ENCODE measurements around the gene ADCY4. TPM values are rescaled to one million over a fixed set of nuclear protein-coding genes. Genes with fewer than 3 reads are reported as not detected.

Gene ADCY4
- total and polyA plus RNA-seq, 2 of the 13 experiments (the other 11 are each of a cell fraction or from before 2014, with no cell fraction given): 0.03 TPM; not detected in 1

- TF ChIP-seq, protein P1, sequence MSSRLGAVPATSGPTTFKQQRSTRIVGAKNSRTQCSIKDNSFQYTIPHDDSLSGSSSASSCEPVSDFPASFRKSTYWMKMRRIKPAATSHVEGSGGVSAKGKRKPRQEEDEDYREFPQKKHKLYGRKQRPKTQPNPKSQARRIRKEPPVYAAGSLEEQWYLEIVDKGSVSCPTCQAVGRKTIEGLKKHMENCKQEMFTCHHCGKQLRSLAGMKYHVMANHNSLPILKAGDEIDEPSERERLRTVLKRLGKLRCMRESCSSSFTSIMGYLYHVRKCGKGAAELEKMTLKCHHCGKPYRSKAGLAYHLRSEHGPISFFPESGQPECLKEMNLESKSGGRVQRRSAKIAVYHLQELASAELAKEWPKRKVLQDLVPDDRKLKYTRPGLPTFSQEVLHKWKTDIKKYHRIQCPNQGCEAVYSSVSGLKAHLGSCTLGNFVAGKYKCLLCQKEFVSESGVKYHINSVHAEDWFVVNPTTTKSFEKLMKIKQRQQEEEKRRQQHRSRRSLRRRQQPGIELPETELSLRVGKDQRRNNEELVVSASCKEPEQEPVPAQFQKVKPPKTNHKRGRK (CRISPR knock-in tag; IDR thresholded peaks at IDR 0.05): peak; percentile 47; the same call in 1 of the 2 replicates
- TF ChIP-seq ZNF629 (CRISPR knock-in tag; conservative IDR thresholded peaks at IDR 0.05) (peak; percentile 66), ZNF713 (CRISPR knock-in tag; IDR thresholded peaks at IDR 0.05) (0 out of 2 replicates have a peak, but pooled peaks have one; percentile 12), HDAC1 (CRISPR knock-in tag; IDR thresholded peaks at IDR 0.05) (0 out of 2 replicates have a peak, but pooled peaks have one; percentile 7), CENPX (CRISPR knock-in tag; IDR thresholded peaks at IDR 0.05) (no peak), DMAP1 (CRISPR knock-in tag; IDR thresholded peaks at IDR 0.05) (0 out of 2 replicates have a peak, but pooled peaks have one; percentile 2), IKZF1 (IDR thresholded peaks at IDR 0.05) (no peak), MAFK (conservative IDR thresholded peaks at IDR 0.05 in 1 of 2, IDR thresholded peaks at IDR 0.05 in 1 of 2; ENCODE audit: low read length in 2 of 2) (no peak), ZNF709 (CRISPR knock-in tag; IDR thresholded peaks at IDR 0.05) (peak; percentile 24; the same call in 1 of the 2 replicates), HNRNPLL (IDR thresholded peaks at IDR 0.05; ENCODE audit: low read depth, low read length, poor library complexity, severe bottlenecking) (peak; percentile 48)
Observed at GRCh38 chr14:24366413-24366720, 31.5 kb upstream of the ADCY4 start (continued).

GRCh38 chr14:24365600-24366412 lies 30.9 kb upstream of the ADCY4 start:
- POLR2A ChIA-PET: interaction anchor here (0.6 to 2.3 kb wide), 15 partner anchors 12 to 272 kb away, joined by 3 to 90 read pairs (median 5); partner anchors contain the start of genes CBLN3, CIDEB, EMC9 and KHNYN
- 1% methylated on average over 28 of the region's 28 CpGs for WGBS (ENCODE audit: low lambda C conversion rate)
- TF ChIP-seq ZNF784 (CRISPR knock-in tag; IDR thresholded peaks at IDR 0.05; ENCODE audit: borderline replicate concordance): peak; percentile 82; the same call in 1 of the 2 replicates
- no peak for TF ChIP-seq ZBTB37 (CRISPR knock-in tag; IDR thresholded peaks at IDR 0.05)
- peak; percentile 54; the same call in 1 of the 2 replicates for TF ChIP-seq TBX2 (CRISPR knock-in tag; IDR thresholded peaks at IDR 0.05; ENCODE audit: borderline replicate concordance)
- 0 out of 2 replicates have a peak, but pooled peaks have one; percentile 66 for TF ChIP-seq ZNF362 (CRISPR knock-in tag; IDR thresholded peaks at IDR 0.05; ENCODE audit: borderline replicate concordance)
- TF ChIP-seq ARNTL (CRISPR knock-in tag; IDR thresholded peaks at IDR 0.05): peak; percentile 69; the same call in 1 of the 2 replicates

More at GRCh38 chr14:24365600-24366412, 30.9 kb upstream of the ADCY4 start:
- peak; percentile 81 for FAIRE-seq
- Histone ChIP-seq H3K27ac (ENCODE audit: extremely low read length, insufficient read depth, low read length) (no peak overlapping the region), H3K4me2 (ENCODE audit: low read depth, low read length) (peak overlapping the region; percentile 99), H3K36me3 (replicated peaks in 1 of 2; ENCODE audit: control insufficient read depth in 1 of 2, insufficient read depth in 2 of 2, low read length in 2 of 2) (no peaks in the 10 kb centered on the region), H2AFZ (ENCODE audit: low read length) (no peak overlapping the region), H3K9me3 (ENCODE audit: low read length) (no peaks in the 10 kb centered on the region), H3K27me3 (ENCODE audit: control insufficient read depth in 1 of 2, insufficient read depth in 2 of 2, low read length in 2 of 2) (peaks cover 20 to 44% of the 10 kb centered on the region in 2 experiments), H3K4me3 (replicated peaks in 1 of 3; ENCODE audit: insufficient read depth in 1 of 3, low read depth in 2 of 3, low read length in 3 of 3) (peak overlapping the region; percentile 71 to 80 (median 74)), H3K79me2 (ENCODE audit: insufficient read depth, low read length) (no peaks in the 10 kb centered on the region), H4K20me1 (ENCODE audit: insufficient read depth, low read length) (no peaks in the 10 kb centered on the region), H3K9ac (ENCODE audit: insufficient read depth, low read depth, low read length) (peak overlapping the region; percentile 35; the same call in 1 of the 2 replicates), H3K4me1 (ENCODE audit: insufficient read depth, low read length) (peaks cover 26% of the 10 kb centered on the region)
- in situ Hi-C loops (cut with HindIII; ENCODE audit: extremely low pct_ligation_motif_present, low pct_unique_long_range_greater_than_20kb) (loop anchor here (5.0 kb wide), 1 partner anchor 66 kb away; no protein-coding TSS in a partner anchor), intact Hi-C loops (cut with micrococcal nuclease; ENCODE audit: unreplicated experiment) (loop anchor here (1.0 to 5.0 kb wide), 5 partner anchors 33 to 196 kb away; no protein-coding TSS in a partner anchor)
- CTCF ChIA-PET (ENCODE audit: low intra/inter-chr PET ratio, low total read pairs): interaction anchor here (0.8 to 7.9 kb wide), 7 partner anchors 32 to 77 kb away, joined by 3 to 295 read pairs (median 9); partner anchors contain the start of genes ADCY4, CBLN3, KHNYN and SDR39U1
- peak; percentile 77 for ATAC-seq
- peak; percentile 93 for DNase-seq (ENCODE audit: low spot score)
- no TSS peak for BruUV-seq (replicated peaks)

Data from HepG2 (cell line).